ENCODE measurements around the gene ASCC3.

Gene ASCC3

DNA sequence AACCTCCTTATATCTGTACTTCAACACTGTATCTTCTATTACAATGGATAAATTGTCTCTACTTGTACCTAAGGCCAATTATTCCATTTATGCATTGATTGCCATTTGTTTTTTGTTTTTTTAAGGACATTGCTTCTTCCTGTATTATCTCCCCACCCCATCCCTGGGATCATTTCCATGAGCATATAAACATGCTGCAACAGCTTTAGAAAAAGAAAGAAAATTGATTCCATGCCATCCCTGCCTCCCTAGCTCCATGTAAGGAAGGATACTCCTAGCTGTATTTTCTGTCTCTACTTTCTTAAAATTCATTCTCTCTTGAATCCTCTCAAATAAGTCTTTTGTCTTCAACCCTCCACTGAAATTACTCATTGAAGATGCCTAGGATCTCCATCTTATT, 314.6 kb downstream of the ASCC3 start:
- no peak for DNase-seq

DNA sequence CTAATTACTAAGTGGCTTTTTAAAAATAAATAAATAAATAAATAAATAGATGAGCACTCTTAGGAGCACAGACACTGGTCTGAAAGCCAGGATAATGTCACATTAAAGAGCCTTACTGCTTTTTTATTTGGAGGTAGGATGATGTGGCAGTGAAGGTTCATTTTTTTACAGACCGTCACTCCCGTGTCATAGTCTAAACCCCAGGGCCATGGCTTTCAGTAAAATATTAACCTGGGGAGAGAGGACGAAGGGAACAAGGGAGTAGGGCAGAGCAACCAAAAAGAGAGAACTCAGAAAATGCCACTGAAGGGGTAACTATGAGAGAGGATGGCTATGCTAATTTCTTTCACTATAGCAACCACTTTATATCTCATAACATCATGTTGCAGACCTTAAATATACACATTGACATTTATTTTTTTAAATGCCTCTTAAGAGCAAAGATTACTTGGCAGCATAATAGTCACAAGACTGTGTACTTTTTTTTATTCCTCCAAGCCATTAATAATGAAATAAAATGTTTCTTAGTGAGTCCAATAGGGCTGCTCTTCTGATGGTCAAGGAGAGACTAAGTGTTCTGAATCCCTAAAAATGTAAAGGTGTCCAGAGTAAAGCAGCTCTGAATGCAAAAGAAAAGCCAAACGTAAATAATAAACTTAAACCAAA, 315.6 kb downstream of the ASCC3 start:
- DNase-seq, result no peak

DNA sequence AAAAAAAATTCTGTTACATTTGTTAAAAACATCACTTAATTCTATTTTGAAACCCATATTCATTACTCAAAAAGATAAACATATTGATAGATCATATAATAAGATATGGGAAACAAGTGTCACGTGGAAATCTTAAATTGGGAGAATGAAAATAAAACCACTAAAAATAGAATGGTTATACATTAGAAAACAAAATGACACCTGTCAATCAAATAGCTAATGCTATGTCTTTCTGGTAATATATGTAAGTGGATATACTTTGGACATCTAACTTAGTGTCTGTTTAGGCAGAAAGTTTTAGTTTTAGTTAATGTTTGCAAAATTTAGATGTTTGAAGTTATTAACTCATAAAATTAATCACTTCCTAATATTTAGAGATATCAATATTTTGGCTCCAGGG, 321.3 kb downstream of the ASCC3 start:
- DNase-seq, result no peak

DNA sequence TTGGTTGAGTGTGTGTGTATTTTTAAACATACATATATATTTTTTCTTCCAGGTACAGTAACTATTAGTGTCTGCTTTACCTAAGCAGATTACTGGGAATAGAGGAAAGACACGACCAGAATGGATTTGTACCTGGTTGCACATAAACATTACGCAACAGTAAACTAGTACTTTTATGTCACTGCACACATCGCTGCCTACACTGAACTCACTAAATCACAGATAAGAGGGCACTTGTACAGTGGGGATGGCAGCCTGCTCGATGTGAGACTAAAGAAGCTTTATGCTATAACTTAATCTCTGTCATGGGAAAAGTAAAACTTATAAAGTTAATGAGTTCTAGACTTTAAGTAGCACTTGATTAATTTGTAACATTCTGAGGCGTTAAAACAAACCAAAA, 326.9 kb downstream of the ASCC3 start:
- peak; percentile 42 to 55 for DNase-seq

DNA sequence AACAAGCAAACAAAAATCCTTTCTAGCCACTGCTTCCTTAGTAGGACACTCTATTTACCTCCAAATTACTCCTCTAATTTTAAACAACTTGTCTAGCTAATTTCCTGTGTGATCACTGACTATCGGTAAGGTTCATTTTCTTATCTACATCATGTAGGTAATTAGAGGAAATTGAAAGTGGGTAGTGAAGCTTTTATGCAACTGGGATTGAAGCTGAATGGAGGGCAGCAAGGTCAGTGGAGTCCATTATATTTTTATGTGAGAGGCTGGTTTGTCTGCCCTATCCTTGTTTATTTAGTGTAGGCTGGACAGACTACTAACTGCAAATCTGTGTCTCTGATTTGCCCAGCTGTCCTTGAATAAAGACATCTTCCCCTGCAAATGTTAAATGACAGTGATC, 327.9 kb downstream of the ASCC3 start:
- DNase-seq, result no peak

DNA sequence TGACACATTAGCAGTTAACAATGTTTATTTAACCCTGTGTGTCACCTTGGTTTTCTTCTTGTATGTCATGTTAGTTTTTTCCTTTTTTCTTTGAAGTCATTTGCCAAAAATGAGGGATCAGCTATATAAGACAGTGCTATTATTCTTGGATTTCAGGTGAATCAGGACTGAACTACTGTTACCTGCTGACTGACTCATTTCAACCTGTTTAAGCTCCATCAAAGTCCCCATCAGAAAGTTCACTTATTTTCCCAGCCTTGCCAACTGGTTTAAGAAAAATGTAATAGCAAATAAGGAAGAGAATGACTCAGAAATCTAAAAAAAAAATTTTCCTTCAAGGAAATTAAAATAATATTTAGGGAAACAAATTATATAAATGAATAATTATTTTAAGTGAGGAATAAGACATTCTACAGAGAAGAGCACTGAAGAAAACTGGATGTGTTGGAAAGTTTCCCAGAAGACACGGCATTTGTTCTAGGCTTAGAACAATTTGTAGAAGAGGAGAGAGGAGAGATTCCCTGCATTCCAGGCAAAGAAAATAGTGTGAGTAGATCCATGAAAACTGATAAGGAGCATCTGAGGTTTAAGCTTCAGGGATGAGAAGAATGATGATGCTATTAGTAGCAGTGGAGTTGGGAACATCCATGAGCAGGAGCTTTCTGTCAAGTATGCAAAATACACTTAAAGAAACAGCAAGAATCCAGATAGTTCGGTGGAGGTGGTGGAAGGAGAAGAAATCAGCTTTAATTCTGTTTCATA, 331.5 kb downstream of the ASCC3 start:
- no peak for DNase-seq

DNA sequence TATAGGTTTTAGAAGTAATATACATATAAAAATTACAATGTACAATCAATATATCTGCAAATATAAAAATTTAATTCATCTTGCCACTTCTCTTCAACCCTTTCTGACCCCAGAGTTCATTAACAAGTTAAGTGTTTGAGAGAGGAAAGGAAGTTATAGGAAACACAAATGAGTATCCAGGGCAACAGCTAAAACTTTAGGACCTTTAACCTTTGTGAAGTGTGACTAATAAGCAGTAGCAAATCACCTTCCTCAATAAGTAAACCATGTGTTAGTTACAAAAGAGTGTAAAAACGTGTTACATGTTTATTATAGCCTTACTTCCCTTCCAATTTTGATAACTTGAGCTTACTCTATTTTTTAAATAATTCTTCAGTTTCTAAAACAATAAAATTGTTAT, 343.0 kb downstream of the ASCC3 start:
- no peak for DNase-seq

DNA sequence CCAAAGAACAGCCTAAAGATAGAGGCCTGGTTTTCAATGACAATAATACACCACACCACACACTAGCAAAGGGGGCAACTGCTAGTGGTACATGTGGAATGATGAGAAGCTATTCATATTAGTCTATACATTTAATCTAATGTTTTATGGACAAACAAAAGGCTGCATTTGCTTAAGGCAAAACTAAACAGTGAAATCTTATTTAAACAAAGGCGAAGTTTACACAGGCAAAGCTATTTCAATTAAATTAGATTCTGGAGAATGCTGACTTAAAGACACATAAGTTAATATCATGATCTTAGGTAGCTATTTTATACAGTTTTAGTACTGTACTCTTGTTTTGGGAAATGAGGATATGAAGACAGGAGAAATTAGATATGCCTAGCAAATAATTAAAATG, 362.5 kb downstream of the ASCC3 start:
- DNase-seq, result no peak

DNA sequence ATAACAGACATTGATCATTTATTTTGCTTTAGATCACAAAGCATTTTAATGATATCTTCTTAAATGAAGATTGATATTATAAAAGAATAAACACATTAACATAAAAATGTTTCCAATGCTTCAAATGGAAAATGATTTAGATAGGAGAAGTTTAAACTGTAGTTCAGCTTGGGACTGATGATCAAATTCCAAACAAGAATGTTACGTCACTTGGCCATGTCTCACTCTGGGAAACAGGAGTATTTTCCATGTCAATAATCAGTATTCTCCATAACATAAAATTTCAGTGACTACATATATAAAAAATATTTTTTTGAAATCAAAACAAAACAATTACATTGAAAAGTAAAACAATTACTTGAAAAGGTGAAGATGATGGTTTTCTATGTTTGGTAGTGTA, 363.5 kb downstream of the ASCC3 start:
- no peak for DNase-seq

DNA sequence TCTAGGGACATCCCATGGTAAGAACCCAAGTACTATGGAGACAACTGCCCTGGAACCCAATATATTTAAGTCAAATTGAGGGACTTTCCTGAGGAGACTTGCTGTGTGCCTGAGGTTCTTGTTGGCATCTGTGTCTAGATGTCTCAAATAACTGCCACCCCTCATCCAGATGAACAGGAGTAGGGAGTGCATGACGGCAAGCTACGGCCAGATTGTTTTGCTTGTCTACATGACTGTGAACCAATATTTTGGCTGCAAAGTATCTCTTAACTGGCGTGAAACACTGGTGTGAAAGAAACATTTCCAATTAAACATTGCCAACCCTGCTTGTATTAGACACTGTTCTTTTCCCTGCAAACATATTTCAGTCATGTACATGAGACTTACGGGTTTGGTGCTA, 364.0 kb downstream of the ASCC3 start:
- DNase-seq, result no peak

DNA sequence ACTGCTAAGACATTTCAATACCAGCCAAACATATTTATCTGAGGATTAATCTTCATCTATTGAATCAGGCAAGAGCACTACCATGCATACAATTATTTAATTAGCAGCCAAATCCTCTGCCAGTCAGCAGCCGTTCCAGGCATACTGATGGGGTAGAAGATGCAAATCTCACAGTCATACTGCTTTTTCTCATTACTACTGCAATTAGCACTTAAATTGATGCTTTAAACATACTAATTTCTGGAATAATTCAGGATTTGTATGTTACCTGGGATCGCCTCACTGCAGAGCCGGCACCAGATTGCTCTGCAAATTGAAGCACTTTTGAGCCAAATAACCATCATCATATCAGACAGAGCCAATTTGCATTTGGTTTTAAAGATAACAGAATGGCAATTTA, 366.5 kb downstream of the ASCC3 start:
- no peak for DNase-seq

DNA sequence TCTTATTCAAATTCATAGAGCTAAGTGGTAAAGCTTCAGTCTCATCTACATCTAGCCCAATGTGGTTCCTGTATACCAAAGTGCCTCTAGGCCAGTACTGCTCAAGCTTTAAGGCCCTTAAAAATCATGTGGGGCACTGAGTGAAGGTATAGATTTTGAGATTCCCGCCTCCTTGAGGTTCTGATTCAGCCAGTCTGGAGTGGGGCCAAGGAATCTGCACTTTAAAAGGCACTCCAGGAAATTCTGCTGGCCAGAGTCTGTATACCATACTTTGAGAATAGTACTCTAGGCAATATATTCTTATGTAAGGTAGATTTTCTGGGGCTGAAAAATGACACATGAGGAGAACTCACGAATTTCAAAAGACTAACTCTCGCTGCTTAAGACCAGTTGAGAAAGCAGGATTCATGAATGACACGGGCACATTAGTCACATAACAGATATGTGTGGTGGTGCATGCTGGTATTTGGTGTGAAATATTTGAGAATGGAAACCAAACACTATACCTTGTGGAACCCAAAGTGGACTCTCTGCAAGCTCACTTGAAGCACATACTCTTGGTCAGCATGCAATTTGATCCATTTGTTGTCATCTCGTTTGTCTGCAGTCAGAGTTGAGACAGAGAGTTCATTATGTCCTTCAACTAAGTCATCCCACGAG, 368.8 kb downstream of the ASCC3 start:
- DNase-seq, result no peak

DNA sequence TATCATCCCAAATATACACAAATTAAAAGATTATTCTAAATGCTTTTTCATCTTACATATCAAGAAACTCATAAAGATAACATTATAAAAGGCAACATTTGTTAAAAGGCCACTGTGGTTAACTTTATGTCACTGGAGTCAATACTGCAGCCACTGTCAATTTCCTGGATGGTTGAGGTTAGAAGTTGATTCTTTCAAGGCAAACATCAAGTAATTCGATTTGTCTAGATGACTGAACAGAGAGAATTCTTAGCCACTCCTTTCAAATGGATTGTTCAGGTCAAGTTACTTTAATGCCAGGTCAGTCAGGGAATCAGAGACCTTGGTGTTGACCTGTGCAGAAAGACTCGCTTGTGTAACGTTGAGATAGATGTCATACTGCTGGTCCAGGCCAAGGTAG, 372.0 kb downstream of the ASCC3 start:
- DNase-seq, result no peak

DNA sequence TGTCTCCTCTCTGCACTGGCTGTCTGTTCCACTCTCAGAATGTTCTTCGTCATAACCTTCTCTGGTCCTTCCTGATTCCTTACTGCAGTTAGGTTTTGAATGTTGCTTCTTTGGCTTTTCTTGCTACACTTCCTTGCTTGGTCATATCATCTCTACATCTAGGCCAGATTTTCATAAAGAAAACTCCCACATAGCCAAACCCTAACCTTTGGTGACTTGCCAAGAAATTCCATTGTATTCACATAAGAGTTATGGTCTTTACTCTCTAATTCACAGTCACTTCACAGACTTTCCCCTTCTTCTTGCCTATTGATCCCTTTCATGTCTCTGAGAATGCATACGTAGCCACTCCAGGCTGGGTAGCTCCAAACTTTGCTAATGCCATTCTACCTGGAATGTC, 374.5 kb downstream of the ASCC3 start:
- no peak for DNase-seq

DNA sequence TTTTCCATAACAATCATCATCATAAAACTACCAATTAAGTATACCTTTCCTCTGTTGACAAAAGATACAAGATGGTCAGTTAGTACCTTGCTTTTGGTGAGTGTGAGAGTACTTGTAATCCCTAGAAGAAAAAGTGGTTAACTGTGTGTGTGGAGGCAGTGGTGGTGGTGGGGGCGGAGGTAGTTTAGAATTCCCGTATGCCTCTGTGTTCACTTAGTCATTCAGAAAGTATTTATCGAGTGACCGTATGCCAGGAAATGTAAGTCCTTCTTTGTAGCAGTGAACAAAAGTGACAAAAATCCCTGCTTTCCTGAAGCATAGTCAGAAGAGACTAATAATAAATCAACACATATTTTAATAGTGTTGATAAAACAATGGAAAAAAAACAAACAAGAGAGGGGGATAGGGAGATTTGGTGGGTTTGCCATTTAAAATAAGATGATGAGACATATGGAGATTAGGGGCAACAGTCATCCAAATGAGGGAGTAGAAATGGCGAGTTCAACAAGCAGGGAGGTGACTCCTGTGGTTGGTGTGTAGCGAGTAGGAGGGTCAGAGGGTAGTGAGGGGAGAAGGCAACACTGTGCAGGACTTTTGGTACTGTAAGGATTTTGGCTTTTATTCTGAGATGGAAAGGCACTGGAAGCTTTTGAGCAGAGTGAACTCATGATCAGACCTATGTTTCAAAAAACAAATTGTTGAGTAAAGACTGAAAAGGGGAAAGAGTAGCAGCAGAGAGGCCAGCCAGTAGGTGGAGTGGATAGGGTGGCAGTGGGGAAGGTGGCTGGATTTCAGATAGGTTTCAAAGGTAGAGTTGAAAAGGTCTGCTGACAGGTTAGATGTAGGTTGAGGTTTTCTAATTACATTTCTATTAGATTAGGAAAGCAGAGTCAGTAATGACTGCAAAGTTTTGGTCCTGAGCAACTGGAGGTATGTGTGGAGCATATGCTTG, 376.1 kb downstream of the ASCC3 start:
- no peak for DNase-seq

DNA sequence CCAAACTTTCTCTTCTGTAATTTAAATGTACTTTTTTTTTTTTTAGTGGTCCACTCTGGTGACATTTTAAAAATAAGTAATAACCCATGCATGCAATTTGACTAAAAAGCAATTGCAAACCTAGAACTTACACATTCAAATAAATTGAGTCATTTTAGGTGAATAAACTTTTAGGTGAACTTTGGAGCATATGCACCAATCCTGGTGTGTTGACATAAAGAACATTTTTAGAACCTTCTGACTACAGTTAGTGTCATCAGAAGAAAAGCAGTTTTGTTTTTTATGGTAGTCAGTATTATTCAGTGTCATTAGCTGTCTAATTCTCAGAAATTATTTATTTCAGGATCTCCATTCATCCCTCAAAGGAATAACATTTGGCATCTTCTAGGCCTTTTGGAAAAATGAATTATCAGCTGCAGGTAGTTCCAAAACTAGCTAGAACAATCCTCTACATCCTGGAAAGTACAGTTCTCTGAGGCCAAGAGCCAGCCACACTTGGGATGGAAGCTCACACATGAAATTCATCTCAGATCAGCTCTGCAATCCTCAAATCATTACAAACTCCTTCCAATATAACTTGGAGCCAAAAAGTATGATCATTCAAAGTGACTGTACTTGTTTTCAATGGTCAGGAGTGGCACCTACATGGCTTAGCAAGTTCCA, 378.0 kb downstream of the ASCC3 start:
- DNase-seq, result no peak

DNA sequence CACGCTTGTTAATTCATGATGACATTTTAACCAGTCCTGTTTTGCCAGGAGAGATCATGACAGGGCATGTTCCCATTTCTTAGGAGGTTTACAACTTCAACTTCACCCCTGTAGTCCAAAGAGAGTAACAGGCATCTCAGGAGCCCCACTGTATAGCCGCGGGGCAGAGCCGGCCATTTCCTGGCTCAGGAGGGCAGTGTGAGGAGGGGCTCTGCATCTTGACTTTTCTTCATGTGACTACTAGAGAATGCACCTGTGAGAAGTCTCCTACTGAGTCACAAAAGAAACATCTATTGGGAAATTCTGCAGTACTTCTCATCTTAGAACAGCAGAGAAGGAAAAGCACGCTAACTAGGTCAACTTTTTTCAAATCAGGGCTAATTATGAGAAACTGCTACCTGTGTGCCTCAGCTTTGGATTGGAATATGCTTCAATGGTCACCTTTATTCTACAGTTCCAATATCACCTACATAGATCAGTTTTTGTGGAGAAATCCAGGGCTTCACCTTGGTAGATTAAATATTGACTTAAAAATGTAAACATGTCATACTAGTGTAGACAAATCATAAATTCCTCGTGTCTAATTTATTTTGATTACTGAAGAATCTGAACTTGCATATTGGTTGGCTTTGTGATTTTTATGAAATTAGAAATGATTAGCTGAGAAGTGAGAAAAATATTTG, 387.8 kb downstream of the ASCC3 start:
- DNase-seq, result no peak

DNA sequence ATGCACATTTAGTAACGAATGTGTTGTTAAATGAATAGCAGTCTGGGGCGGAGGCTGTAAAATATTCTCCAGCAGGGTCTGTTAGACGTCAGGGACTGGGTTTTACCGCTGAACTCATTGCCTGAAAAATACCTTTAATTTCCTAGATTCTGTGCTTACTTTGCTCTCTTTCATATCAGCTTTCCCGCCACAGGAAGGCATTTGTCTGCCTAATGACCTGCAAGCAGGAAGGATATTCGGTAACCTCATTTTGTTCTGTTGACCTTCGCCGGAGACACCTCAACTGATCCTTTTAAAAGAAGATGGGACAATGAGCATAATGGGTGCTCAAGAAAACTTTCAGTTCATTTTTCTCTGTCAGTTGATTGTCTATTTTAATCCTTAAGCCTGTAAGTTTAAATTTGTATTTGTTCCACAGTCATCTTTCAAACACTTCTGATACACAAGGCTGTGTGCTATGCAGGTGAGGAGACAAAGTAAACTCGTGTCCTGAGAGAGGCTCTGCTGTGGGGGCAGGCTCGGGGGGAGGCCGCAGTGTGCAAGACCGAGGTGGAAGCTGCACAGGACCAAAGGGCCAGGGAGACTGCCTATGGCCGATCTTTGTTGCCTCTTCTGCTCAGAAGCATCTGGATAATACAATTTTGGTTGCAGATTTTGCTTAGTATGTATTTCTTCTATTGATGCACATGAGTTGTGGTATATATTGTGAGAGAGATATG, 389.0 kb downstream of the ASCC3 start:
- no peak for DNase-seq

DNA sequence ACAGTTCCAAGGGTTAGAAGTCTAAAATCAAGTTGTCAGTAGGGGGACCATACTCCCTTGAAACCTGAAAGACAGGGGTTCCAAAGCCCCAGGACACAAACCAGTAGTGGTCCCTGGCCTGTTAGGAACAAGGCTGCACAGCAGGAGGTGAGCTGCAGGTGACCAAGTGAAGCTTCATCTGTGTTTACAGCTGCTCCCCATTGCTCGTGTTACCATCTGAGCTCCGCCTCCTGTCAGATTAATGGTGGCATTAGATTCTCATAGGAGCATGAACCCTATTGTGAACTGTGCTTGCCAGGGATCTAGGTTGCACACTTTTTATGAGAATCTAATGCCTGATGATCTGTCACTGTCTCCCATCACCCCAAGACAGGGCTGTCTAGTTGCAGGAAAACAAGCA, 391.1 kb downstream of the ASCC3 start:
- no peak for DNase-seq

DNA sequence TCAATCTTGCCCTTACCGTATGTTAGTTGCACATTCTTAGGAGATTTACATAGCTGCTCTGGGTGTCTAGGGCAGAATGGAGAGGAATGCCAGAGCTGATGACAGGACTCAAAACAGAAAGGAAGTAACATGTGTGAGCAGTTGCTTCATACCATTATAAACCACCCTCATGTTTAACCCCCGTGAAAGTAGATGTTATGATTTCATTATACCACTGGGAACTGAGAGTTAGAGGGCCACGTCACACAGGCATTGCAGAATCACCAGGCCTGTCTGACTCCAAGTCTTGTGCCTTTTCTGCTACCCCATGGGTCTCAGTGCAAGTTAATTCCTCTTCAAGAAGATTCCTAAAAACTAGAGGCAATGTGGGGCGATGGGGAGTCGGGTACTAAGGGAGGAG, 392.9 kb downstream of the ASCC3 start:
- DNase-seq, result no peak

DNA sequence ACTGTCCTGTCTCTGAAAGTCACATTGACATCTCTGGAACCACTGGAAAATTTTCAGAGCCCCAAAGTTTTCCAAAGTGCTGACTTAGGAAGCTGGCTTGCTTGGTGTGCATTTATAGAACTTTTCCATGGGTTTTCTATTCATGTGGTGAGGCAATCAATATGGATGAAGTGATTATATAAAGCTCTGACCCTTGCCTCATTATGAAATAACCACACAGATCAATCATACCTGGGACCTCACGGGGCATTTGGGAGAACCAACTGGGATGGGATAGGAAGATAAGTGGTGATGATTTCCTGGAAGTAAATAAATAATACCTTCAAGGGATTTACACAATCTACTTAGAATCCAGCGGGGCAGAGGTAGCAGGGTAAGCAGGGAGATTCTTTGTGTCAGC, 393.5 kb downstream of the ASCC3 start:
- DNase-seq, result no peak
